Measurements from ENCODE around the gene AARSD1. TPM values are rescaled to one million over a fixed set of nuclear protein-coding genes. Genes with fewer than 3 reads are reported as not detected.
"Not testable (repeated sequence)": the region's sequence is repeated elsewhere in the genome, so short reads cannot be mapped to it uniquely, and the experiment has no call there.

Gene AARSD1
- total RNA-seq, 1 donor from 2014 or later = 23.0 TPM

- DNase-seq (ENCODE audit: low read depth) = no peak
- no peak for TF ChIP-seq CTCF (conservative IDR thresholded peaks at IDR 0.05; ENCODE audit: low read depth, low read length)
- H3K4me3 ChIP-seq (ENCODE audit: low read depth, low read length) = no peak overlapping the region
Measured at GRCh38 chr17:42918902-42919521, 45.2 kb downstream of the AARSD1 start.

- H3K4me3 ChIP-seq (ENCODE audit: low read depth, low read length) = no peak overlapping the region
- TF ChIP-seq CTCF (conservative IDR thresholded peaks at IDR 0.05; ENCODE audit: low read depth, low read length) = no peak
- no peak for DNase-seq (ENCODE audit: low read depth)
Measured at GRCh38 chr17:42917236-42917603, 47.0 kb downstream of the AARSD1 start.

GRCh38 chr17:42916388-42917235 is 47.6 kb downstream of the AARSD1 start:
- DNase-seq (ENCODE audit: low read depth); H3K4me3 ChIP-seq (ENCODE audit: low read depth, low read length): not testable (repeated sequence)

DNA sequence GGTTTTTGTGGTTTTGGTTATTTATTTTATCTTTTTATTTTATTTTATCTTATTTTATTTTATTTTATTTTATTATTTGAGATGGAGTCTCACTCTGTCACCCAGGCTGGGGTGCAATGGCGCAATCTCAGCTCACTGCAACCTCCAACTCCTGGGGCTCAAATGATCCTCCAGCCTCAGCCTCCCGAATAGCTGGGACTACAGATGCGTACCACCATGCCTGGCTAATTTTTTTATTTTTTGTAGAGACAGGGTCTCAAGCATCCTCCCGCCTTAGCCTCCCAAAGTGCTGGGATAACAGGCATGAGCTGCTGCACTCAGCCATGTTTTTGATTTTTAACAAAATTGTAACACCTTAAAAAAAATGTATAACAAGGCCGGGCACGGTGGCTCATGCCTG is 49.0 kb downstream of the AARSD1 start:
- DNase-seq (ENCODE audit: low read depth); H3K4me3 ChIP-seq (ENCODE audit: low read depth, low read length): not testable (repeated sequence)

- TF ChIP-seq CTCF (conservative IDR thresholded peaks at IDR 0.05; ENCODE audit: low read depth, low read length) = no peak
- H3K4me3 ChIP-seq (ENCODE audit: low read depth, low read length) = no peak overlapping the region
- DNase-seq (ENCODE audit: low read depth) = no peak
Measured at GRCh38 chr17:42913981-42914617, 50.2 kb downstream of the AARSD1 start.

- no peak for DNase-seq (ENCODE audit: low read depth)
- TF ChIP-seq CTCF (conservative IDR thresholded peaks at IDR 0.05; ENCODE audit: low read depth, low read length) = no peak
- H3K4me3 ChIP-seq (ENCODE audit: low read depth, low read length) = no peak overlapping the region
Measured at GRCh38 chr17:42913522-42913921, 50.7 kb downstream of the AARSD1 start.

DNA sequence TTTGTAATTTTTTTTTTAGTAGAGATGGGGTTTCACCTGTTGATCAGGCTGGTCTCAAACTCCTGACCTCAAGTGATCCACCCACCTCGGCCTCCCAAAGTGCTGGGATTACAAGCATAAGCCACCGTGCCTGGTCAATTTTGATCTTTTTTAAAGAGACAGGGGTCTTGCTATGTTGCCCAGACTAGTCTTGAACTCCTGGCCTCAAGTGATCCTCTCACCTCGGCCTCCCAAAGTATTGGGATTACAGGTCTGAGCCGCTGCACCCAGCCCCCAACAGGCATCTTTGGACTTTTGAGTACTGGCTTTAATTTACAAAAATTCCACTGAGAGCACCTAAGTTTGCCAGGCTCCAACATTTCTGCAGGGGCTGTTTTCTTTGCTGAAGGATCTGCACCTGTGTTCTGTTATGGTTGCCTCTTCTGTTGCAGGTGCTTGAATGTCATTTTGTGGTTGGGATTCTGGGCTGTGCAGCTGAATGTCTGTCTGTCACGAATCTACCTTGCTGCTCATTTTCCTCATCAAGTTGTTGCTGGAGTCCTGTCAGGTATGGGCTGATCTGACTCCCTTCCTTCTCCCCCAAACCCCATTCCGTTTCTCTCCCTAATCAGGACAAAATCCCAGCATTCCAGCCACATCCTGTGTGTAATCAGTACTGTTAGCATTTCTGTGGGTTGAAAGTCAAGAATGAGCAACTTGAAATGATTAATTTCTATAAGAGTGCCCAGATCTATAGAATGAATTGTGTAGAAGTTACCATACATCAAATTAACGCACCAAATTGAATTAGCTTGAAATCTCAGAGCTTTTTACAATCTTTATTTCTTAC is 55.2 kb downstream of the AARSD1 start:
- DNase-seq (ENCODE audit: low read depth) = no peak
- H3K4me3 ChIP-seq (ENCODE audit: low read depth, low read length) = no peak overlapping the region
- TF ChIP-seq CTCF (conservative IDR thresholded peaks at IDR 0.05; ENCODE audit: low read depth, low read length) = no peak

Data from epithelial cell of proximal tubule (primary cell).